Vagina (tissue), 2 donors: ENCODE measurements around the gene BGLAP. TPM values are rescaled to one million over a fixed set of nuclear protein-coding genes. Genes with fewer than 3 reads are reported as not detected.

Source experiments
- DNase-seq, 2 donors: peaks; one replicate each; pipeline ENCODE4 v3.0.0-alpha.2; 2017; ENCODE audit errors: extremely low spot score in 2 of 2
- H3K27ac ChIP-seq: fragments of 200-600 bp; sonication (generic); one replicate; pipeline ENCODE4 v1.5.1; 2019
- H3K27me3 ChIP-seq: fragments of 200-600 bp; sonication (generic); one replicate; pipeline ENCODE4 v1.5.1; 2019
- H3K36me3 ChIP-seq, 2 donors: fragments of 200-600 bp; sonication (generic); one replicate each; pipeline ENCODE4 v1.5.1; 2017 to 2019
- H3K4me1 ChIP-seq: fragments of 200-600 bp; sonication (generic); one replicate; pipeline ENCODE4 v1.5.1; 2019
- H3K4me3 ChIP-seq, 2 donors: fragments of 200-600 bp; sonication (generic); 1 replicate in 1 of 2; 2 replicates in 1 of 2; pipeline ENCODE4 v1.5.1; 2016 to 2019
- H3K9me3 ChIP-seq: fragments of 200-600 bp; sonication (generic); one replicate; pipeline ENCODE4 v1.5.1; 2019
- POLR2A ChIP-seq, 2 donors: fragments of 450-650 bp; IDR thresholded peaks; one replicate each; pipeline ENCODE4 v1.6.1; 2017; ENCODE audit warnings: antibody characterized with exemption in 2 of 2, mild to moderate bottlenecking in 2 of 2, moderate library complexity in 2 of 2
- POLR2AphosphoS5 ChIP-seq, 2 donors: sonication (generic); formaldehyde crosslinking; IDR thresholded peaks; one replicate each; pipeline ENCODE4 v1.9.0; 2017; ENCODE audit warnings: antibody characterized with exemption in 2 of 2, mild to moderate bottlenecking in 2 of 2, low read depth in 1 of 2; ENCODE audit not compliant: insufficient read depth in 1 of 2
- intact Hi-C: fragments of 100-400 bp; cut with DNase I; formaldehyde crosslinking; loops from one replicate; pipeline ENCODE4 v1.15.1; 2023
- total RNA-seq: library from RNA; depleted of rRNA; stranded (reverse); fragments of >200 nt; gene quantifications from one replicate; pipeline ENCODE4 v1.2.3, GENCODE V29; 2016
- TF ChIP-seq, protein P1 (sequence below), 3 experiments: fragments of 450-650 bp in 2 of 3; fragments of 200-600 bp in 1 of 3; sonication (generic) in 1 of 3; IDR thresholded peaks; one replicate each; pipeline ENCODE4 v1.5.1; 2017 to 2019; ENCODE audit warnings: antibody characterized with exemption in 3 of 3, mild to moderate bottlenecking in 2 of 3, moderate library complexity in 2 of 3

The BGLAP gene
- total RNA-seq, 1 donor from 2014 or later, result not detected

DNA sequence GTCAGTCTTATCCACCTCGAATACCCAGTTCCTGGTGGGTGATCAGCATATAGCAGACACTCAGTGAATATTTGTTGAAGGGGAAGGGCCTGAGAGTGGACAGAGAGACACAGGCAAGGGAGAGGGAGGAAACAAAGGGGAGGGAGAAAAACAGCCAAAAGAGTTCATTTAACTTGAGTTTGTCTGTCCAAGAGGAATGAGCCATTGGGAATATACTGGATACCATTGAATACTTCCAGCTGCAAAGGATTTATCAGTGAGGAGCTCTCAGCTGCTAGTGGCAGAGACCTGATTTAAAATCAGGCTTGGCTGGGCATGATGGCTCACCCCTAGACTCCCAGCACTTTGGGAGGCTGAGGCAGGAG, 11.5 kb upstream of the BGLAP start:
- Histone ChIP-seq H3K9me3 (no peaks in the 10 kb centered on the region), H3K27ac (no peak overlapping the region), H3K4me3 (no peak overlapping the region), H3K36me3 (peaks cover 0 to 40% of the 10 kb centered on the region in 2 donors), H3K4me1 (peaks cover 3% of the 10 kb centered on the region), H3K27me3 (no peaks in the 10 kb centered on the region)
- DNase-seq, result no peak
- intact Hi-C loops, result no loop called here
- TF ChIP-seq, protein P1, sequence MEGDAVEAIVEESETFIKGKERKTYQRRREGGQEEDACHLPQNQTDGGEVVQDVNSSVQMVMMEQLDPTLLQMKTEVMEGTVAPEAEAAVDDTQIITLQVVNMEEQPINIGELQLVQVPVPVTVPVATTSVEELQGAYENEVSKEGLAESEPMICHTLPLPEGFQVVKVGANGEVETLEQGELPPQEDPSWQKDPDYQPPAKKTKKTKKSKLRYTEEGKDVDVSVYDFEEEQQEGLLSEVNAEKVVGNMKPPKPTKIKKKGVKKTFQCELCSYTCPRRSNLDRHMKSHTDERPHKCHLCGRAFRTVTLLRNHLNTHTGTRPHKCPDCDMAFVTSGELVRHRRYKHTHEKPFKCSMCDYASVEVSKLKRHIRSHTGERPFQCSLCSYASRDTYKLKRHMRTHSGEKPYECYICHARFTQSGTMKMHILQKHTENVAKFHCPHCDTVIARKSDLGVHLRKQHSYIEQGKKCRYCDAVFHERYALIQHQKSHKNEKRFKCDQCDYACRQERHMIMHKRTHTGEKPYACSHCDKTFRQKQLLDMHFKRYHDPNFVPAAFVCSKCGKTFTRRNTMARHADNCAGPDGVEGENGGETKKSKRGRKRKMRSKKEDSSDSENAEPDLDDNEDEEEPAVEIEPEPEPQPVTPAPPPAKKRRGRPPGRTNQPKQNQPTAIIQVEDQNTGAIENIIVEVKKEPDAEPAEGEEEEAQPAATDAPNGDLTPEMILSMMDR (IDR thresholded peaks at IDR 0.05), result no peak
- no peak for TF ChIP-seq POLR2AphosphoS5 (IDR thresholded peaks at IDR 0.05; ENCODE audit: insufficient read depth in 1 of 2, low read depth in 1 of 2)
- TF ChIP-seq POLR2A (IDR thresholded peaks at IDR 0.05), result no peak

GRCh38 chr1:156232201-156232894, 9.6 kb upstream of the BGLAP start:
- H3K27me3 ChIP-seq, result no peaks in the 10 kb centered on the region
- no peak overlapping the region for H3K27ac ChIP-seq
- H3K4me3 ChIP-seq, result no peak overlapping the region
- no peak for DNase-seq
- peaks cover 0 to 48% of the 10 kb centered on the region in 2 donors for H3K36me3 ChIP-seq
- no peaks in the 10 kb centered on the region for H3K9me3 ChIP-seq
- TF ChIP-seq, protein P1 (IDR thresholded peaks at IDR 0.05), result no peak
- TF ChIP-seq POLR2A (IDR thresholded peaks at IDR 0.05) (no peak), POLR2AphosphoS5 (IDR thresholded peaks at IDR 0.05; ENCODE audit: insufficient read depth in 1 of 2, low read depth in 1 of 2) (no peak)
- no peaks in the 10 kb centered on the region for H3K4me1 ChIP-seq
- intact Hi-C loops, result no loop called here

GRCh38 chr1:156233426-156234127, 8.4 kb upstream of the BGLAP start:
- no peak for DNase-seq
- Histone ChIP-seq H3K27ac (no peak overlapping the region), H3K27me3 (no peaks in the 10 kb centered on the region), H3K4me1 (no peaks in the 10 kb centered on the region), H3K4me3 (no peak overlapping the region), H3K36me3 (peaks cover 0 to 54% of the 10 kb centered on the region in 2 donors), H3K9me3 (no peaks in the 10 kb centered on the region)
- intact Hi-C loops, result no loop called here
- TF ChIP-seq POLR2AphosphoS5 (IDR thresholded peaks at IDR 0.05; ENCODE audit: insufficient read depth in 1 of 2, low read depth in 1 of 2) (no peak), POLR2A (IDR thresholded peaks at IDR 0.05) (no peak)
- TF ChIP-seq, protein P1 (IDR thresholded peaks at IDR 0.05), result no peak

- H3K36me3 ChIP-seq, result peaks cover 0 to 76% of the 10 kb centered on the region in 2 donors
- H3K4me1 ChIP-seq, result no peaks in the 10 kb centered on the region
- H3K9me3 ChIP-seq, result no peaks in the 10 kb centered on the region
- intact Hi-C loops, result no loop called here
- DNase-seq, result no peak
- H3K27ac ChIP-seq, result no peak overlapping the region
- H3K4me3 ChIP-seq, result no peak overlapping the region
- TF ChIP-seq POLR2A (IDR thresholded peaks at IDR 0.05) (no peak), POLR2AphosphoS5 (IDR thresholded peaks at IDR 0.05; ENCODE audit: insufficient read depth in 1 of 2, low read depth in 1 of 2) (no peak)
- TF ChIP-seq, protein P1 (IDR thresholded peaks at IDR 0.05), result no peak
- H3K27me3 ChIP-seq, result no peaks in the 10 kb centered on the region
Measured at GRCh38 chr1:156236164-156236563, 5.8 kb upstream of the BGLAP start.

GRCh38 chr1:156238248-156238647, 3.7 kb upstream of the BGLAP start:
- TF ChIP-seq POLR2AphosphoS5 (IDR thresholded peaks at IDR 0.05; ENCODE audit: insufficient read depth in 1 of 2, low read depth in 1 of 2), result no peak
- no peak for TF ChIP-seq POLR2A (IDR thresholded peaks at IDR 0.05)
- TF ChIP-seq, protein P1 (IDR thresholded peaks at IDR 0.05), result no peak
- H3K4me3 ChIP-seq, result no peak overlapping the region
- H3K36me3 ChIP-seq, result peaks cover 0 to 69% of the 10 kb centered on the region in 2 donors
- no peak overlapping the region for H3K27ac ChIP-seq
- no peaks in the 10 kb centered on the region for H3K27me3 ChIP-seq
- no peaks in the 10 kb centered on the region for H3K4me1 ChIP-seq
- no peak for DNase-seq
- no peaks in the 10 kb centered on the region for H3K9me3 ChIP-seq
- intact Hi-C loops, result no loop called here
